HG03439 (cell line): ENCODE measurements around the gene SMIM13.

Experiments
- ATAC-seq: cut with Tn5 transposase; IDR thresholded peaks from one replicate; pipeline ENCODE4 v1.9.1; 2021; ENCODE audit warnings: mild to moderate bottlenecking, moderate library complexity; ENCODE audit not compliant: unreplicated experiment

Gene SMIM13

DNA sequence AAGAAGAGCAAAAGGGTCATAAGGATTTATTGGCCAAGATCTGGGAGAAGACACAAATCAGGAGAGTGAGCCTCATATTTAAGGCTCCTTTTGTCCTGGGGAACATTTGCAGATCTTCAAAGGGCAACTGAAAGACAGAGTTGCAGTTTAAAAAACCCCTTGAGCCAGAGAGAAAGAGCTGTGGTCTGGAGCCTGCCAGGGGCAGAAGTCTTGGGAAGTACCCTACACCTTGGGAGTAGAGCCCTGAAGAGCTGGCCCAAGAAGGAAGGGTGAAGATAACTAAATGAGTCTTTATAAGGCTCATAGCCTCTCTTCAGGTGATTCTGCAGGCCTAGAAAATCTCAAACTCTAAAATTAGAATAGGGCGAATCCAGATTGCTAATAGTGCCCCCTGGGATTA, 57.9 kb downstream of the SMIM13 start:
- no peak for ATAC-seq

DNA sequence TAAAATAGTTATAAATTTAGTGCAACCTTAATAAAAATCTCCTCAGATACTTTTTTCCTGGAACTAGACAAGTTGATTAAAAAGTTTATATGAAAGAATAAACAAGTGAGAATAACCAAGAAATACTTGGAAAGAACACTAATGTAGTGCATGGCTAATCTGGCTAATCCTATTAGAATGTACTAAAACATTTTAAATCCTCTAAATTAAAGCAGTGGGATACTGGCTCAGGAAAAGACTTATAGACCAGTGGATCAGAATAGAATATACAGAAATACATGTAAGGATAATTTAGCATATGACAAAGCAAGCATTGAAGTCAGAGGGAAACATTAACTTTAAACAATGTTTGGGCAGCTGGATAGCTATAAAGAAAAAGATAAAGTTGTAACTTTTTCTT, 58.9 kb downstream of the SMIM13 start:
- no peak for ATAC-seq

DNA sequence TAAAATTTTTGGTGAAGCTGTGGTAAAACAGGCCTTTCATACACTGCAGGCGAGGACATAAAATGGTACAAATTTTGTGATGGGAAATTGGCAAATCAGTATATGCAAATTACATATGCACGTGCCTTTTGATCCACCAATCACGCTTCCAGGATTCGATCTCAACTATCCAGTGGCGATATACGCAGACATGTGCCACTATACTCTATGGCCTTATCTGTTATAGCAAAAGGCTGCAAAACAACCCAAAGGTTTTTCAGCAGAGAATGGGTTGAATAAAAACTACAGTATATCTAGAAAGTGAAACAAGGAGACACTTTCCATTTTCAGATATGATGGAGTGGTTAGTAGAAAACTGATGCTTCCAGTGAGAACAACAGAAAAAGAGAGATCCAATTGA, 59.8 kb downstream of the SMIM13 start:
- no peak for ATAC-seq

DNA sequence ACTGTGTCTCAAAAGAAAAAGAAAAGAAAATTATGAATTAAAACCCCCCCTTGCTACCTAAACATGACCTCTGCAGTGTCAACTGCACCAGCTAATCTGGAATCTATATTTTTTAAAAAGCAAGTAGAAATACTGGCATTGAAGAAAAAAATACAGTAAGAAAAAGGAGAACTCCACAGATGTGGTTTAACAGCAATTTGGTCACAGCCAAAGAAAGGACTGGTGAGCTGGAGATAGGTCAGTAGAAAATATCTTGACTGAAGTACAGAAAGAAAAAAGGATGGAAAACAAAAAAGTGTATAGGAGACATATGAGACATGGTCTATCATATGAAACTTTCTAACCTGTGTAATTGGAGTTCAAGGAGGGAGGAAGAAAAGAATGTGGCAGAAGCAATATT, 62.0 kb downstream of the SMIM13 start:
- no peak for ATAC-seq

DNA sequence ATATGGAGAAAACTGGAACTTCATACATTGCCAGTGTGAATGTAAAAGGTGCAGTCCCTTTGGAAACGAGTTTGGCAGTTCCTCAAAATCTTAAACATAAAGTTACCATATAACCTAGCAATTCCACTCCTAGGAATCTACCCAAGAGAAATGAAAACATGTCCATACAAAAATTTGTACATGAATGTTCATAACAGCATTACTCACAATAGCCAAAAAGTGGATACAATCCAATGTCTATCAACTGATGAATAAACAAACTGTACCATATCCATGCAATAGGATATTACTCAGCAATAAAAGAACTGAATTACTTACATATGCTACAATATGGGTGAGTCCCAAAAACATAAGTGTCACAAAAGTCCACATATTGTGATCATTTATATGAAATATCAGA, 66.6 kb downstream of the SMIM13 start:
- no peak for ATAC-seq

DNA sequence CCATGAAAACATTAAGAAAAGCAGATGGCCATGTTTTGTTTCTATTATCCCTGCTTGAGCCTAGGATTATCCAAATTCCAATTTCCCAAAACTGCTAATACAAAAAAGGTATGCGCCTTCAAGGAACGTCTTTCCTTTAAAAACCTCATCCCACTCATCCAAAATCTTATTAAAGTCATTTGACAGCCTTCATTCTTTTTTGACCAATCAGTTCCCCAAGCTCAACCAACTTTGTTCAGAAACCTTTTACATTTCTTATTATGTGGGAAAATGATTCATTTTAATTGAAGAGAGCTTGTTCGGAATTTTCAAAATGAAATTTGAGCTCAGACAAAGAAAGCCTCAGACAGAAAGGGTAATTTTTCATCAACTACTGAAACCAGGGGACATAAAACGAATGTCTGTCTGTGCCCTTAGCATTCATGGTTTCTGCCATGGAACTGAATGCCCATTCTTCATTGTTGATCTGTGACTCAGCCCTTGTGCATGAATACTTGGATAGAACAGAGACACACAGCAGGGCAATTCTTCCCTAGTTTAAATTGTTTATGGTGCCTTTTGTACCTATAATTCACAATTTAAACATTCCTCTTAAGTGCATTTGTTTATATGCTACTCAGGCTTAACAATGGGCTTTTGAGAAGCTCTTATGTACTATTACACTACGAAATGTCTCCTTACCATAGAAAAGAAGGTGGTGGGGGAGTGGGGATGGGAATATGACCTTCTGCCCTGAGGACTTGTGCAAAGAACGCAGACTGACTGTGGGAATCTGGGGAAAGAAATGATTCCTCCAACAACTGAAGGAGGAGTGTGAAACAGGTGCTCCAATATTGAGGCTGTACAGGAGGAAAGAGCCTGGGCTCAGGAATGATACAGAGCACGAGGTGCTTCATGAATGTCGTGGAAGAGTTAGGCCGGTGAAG, 67.7 kb downstream of the SMIM13 start:
- ATAC-seq: no peak

DNA sequence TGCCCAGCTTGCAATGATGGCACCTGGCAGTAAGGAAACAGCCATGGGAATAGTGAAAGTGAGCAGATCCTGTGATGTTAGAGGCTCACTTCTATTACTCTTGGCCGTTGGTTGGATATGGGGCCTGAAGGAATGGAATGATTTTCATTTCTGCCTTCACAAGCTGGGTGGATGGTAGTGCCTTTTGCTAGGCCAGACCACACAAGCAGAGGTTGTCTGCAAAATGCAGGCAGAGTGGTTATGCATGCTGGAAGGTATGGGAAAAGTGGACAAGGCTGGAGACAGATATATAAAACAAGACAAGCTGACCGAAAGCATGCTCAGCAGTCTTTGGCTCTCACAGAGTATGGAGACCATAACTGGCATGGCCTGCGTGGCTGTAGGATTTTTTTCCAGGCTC, 68.6 kb downstream of the SMIM13 start:
- ATAC-seq: no peak

DNA sequence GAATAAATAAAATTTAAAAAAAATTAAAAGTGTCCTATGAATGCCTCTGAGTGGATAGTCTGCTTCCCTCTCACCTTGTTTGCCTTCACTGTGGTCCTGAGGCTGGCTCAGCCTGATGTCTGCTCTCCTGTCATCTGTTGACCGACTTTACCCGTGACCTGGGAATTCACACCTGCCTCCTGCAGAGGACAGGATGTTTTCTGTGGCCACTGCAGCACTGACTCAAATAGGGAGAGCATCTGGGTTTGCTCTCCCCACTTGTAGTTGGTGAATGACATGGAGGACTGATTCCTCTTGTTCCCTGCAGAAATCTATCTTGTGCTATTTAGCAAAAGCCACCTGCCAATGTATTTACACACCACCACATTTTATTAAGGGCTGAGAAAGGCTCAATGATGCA, 70.3 kb downstream of the SMIM13 start:
- ATAC-seq: no peak

DNA sequence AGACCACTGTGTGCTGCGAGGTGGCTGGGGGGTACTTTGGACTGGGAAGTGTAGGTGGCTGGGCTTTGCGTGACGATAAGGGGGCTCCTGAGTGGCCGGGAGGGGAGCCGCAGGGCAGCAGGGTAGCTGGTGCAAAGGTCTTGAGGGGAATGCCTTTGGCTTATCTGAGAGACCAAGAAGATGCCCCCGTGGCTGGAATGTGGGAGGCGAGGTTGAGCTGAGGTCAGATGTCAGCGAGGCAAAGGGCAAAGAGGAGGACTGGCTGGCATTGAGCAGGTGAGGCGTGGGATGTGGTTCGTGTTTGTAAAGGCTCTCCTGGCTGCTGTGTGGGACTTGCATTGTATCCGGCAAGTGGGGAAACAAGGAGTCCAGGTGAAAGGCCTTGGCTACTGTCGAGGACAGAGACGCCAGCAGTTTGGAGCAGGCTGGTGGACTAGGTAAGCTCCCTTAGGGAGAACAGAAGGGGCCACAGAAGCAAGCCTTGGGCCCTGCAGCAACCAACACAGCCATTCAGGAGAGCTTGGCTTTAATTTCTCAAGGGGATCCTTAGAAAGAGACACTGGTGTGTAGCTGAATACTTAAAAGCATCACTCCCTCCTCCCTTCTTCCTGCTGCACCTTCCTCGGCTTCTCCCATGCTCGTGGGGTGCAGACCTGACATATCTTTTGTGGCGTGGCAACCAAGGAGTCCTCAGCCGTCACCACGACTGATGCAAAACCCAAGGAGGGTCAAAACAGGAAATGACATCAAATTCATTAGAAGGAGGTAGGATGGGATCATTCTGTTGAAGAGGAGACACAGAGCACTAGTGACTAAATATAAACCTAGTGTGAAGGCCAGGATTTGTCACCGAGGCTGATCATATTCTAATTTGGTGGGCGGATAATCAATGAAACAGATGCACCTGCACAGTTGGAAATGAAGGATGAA, 71.3 kb downstream of the SMIM13 start:
- ATAC-seq: no peak

DNA sequence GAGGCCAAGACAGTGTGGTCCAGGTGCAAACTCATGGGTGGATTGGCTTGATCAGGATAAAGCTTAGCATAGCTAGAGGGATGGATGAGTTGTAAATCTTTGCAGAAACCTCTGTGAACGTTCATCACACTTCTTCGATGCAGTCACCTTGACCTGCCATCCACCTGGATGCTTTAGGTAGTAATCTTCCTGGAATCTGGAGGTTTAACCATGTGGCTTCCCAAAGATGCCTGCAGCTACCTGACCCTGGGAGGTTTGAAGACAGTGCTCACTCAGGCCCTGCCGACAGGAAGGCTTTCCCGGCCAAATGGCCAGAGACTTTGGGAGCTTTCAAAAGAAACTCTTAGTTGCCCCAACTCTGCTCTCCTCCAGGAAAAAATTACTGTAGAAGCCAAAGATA, 73.3 kb downstream of the SMIM13 start:
- no peak for ATAC-seq

DNA sequence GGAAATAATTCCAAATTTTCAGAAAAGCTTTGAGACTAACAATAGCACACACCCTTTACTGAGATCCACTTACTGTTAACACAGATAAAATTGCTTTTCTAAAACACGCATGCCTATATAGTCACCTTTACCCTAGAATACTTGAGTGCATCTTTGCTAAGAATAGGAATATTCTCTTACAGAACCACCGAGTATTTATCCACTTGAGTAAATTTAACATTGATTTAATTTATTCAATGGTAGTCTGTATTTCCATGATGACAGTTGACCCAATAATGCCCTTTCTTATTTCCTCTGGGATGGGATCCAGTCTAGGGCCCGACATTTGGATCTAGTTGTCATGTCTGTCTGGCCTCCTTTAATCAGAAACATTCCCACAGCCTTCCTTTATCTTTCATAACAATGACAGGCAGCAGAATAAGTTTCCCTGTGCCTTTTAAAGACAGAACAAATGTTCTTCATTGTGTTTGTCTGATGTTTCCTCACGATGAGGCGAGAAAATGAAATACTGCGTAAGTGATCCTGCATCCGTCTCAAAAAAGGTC, 74.5 kb downstream of the SMIM13 start:
- ATAC-seq: no peak

DNA sequence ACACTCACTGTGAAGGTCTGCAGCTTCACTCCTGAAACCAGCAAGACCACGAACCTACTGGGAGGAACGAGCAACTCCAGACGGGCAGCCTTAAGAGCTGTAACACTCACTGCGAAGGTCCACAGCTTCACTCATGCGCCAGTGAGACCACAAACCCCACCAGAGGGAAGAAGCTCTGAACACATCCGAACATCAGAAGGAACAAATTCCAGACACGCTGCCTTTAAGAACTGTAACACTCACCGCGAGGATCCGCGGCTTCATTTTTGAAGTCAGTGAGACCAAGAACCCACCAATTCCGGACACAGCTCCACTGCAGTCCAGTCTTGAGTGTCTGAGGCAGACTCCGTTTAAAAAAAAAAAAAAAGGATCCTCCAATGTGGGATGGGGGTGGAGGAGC, 78.3 kb downstream of the SMIM13 start:
- no peak for ATAC-seq

DNA sequence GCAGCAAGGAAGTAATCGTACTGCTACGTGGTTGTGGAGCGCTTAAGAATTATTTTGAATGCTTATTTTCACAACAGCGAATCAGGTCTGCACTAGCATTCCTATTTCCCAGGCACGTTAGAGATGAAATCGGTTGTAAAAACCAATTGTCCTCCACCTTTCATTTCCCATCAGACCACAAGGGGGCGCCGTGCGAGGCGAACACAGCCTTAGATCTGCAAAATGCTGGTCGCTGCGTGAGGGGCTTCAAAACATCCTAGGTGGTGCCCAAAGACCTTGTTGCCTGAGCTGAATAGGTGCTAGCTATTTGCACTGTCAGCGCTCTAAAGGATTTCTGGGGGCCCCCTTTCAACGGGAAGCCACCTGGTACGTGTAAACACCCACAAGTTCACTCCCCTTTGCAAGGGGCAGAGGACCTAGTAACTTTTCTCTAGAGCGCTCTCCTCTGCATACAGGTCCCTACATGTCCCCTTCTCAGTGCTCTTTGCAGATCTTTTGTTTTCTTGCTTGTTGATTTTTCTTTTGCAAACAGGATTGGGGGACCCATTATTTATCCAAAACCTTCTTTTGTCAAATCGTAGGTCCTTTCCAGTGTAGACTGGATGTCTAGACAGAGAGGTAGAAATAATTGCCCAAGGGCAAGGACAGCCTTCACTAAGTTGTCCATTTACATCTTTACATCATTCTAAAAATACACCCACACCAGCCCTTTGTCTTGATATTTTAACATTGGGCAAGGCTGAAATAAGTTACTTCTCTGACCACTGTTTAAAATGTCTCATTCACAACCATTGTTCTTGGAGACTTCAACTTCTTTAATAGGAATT, 79.1 kb downstream of the SMIM13 start:
- no peak for ATAC-seq

DNA sequence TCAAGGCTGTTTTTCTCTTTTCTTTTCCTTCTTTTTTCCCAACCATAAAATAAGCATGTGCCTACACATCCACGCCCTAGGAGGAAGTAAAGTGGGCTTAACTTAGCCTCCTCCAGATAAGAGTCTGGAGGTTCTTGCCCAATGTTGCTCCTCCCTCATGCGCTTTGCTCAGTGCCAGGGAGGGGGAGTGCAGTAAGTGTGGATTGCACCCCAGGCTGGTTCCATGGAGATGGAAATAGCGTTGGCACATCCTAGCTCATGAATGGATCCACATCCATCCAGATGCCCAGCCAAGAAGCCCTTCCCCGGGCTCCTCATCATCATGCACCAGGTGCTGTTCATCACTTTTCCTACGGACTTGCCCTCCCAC, 80.6 kb downstream of the SMIM13 start:
- ATAC-seq: no peak

DNA sequence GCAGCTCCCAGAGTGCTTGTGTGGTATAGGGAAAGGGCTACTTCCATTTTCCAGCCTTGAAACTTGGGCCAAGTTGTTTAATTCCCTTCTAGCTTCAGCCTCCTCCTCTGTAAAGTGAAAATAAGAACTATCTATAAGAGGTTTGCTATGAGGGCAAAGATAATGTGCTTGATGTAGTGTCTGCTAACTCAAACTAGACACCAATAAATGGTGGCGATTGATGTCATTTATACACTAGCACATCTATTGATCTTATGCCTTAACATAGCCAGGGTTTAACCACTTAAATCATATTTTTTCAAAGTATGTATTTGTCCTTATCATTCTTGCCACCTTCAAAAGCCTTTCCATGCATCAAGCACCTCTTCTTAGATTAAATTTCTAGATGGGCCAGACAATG, 83.6 kb downstream of the SMIM13 start:
- no peak for ATAC-seq

DNA sequence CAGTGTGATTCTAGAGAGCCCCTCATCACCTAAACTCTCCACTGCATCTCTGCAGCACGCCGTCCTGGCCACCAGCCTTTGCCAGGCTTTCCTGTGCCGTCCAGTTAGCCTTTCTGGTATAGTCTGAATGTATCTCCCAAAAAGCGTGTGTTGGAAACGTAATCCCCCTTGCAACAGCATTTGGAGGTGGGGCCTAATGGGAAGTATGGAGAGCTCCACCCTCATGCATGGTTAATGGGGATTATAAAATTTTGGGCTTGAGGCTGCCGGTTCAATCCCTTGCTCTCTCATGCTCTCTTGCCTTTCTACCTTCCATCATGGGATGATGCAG, 85.4 kb downstream of the SMIM13 start:
- no peak for ATAC-seq

DNA sequence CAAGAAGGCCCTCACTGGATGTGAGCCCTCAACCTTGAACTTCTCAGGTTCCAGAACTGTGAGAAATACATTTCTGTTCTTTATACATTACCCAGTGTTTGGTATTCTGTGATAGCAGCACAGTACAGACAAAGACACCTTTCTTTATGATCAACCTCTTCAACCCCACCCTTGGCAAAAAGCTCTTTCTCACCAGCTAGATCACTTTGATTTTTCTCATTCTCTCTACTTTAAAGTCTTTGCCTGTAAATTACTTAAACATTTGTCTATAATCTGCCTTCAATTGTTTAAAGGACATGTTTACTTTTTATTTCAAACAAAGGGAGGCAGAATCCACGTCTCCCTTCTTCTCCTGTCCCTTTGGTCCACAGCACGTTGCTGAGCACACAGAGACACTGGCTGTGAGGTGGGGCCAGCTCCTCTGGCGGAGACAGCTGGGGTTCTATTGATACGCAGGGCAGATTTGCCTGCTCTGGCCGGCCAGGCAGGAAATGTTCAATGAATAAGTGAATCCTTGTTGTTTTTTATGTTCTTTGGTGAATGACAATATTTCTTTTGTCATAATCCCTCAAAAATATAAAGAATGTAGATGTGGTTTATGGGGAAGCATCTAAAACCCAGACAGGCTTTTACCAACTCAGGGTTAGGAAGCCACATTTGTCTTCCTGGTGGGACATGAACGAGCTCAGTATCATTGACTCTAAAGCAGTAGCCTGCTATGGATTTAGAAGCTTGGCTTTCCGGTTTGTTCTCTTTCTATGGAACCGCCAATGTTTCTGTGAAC, 86.0 kb downstream of the SMIM13 start:
- ATAC-seq: no peak

DNA sequence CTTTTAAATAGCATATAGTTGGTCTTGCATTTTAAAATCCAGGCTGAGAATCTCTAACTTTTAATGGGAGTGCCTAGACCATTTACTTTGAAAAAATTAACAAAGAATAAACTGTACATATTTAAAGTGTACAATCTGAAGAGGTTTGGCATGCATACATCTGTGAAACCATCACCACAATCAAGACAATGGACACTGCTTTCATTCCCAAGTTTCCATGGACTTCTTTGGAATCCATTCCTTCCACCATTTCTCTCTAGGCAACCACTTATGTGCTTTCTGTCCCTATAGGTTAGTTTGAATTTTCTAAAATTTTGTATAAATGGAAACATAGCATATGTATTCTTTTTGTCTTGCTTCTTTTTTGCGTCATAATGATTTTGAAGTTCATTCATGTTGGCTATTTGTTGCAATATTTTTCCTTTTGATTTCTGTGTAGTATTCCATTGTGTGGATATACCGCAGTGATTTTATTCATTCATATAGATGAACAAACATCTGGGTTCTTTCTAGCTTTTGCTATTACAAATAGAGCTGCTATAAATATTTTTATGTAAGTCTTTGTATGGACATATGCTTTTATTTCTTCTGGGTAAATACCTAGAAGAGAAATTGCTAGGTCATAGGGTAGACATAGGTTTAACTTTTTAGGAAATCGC, 88.0 kb downstream of the SMIM13 start:
- no peak for ATAC-seq

DNA sequence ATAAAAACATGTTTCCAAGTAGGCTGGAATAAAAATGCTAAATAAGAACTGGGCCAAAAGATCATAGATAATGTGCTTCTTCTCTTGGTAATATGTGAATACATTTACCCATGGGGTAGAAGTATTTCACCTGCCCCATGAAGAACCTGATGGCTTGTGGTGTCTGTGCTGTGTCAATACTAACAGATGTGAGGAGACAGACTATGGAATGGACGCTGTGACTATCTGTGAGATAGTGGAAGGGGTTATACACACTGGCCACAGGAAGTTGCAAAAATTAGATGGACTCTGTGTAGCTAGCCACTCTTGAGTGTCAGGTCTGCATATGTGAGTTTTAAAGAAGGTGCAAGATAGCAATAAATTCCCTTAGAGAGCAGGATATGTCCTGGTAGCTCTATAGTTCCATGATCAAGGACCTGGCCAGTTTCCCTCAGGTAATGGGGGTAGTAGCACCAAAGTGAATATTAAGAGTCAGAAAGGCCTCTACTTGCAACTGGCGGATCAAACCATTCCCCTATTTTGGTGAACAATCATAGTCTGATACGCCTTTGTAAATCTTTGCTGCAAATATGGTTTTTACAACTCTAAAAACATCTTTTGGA, 90.2 kb downstream of the SMIM13 start:
- ATAC-seq: no peak
